Measurements from ENCODE around the gene SGF29.
A peak's percentile ranks its signal among the peaks of the same experiment; 100 is the strongest.

- no peak for TF ChIP-seq CTCF (IDR thresholded peaks at IDR 0.05; ENCODE audit: insufficient read depth, low read length)
- peak; percentile 96 for TF ChIP-seq POLR2AphosphoS5 (IDR thresholded peaks at IDR 0.05; ENCODE audit: low read depth)
- no peak for TF ChIP-seq GABPA (IDR thresholded peaks at IDR 0.05; ENCODE audit: low read depth)
Observed at GRCh38 chr16:28553776-28554633, at the start of gene SGF29.

Measured in HL-60 (cell line).